OCI-M2 (cell line): ENCODE measurements around the gene COL8A1.
"Not testable (repeated sequence)": the region's sequence is repeated elsewhere in the genome, so short reads cannot be mapped to it uniquely, and the experiment has no call there.

ENCODE experiments used
- DNase-seq: peaks from one replicate; lab custom pipeline; 2025; ENCODE audit not compliant: unreplicated experiment; lab: John Stamatoyannopoulos, UW

COL8A1 gene

DNA sequence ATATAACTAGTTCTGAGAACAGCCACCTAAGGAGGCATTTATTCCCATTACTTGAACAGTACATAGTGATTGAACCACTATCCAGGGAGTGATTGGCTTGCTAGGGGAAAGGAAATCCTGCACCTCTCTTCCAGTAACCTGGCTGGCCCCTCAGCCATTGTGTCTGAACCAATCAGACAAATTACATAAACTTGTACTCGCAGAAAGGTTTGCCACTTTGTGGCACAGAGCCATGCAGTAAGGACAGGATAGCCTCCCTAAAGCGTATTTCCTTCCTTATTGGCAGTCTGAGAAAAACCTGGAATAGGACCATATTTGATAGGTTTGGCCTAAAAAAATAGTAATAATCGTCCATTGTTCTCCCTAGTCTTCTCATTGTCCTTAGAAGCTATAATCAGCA lies 198.3 kb downstream of the COL8A1 start:
- no peak for DNase-seq

DNA sequence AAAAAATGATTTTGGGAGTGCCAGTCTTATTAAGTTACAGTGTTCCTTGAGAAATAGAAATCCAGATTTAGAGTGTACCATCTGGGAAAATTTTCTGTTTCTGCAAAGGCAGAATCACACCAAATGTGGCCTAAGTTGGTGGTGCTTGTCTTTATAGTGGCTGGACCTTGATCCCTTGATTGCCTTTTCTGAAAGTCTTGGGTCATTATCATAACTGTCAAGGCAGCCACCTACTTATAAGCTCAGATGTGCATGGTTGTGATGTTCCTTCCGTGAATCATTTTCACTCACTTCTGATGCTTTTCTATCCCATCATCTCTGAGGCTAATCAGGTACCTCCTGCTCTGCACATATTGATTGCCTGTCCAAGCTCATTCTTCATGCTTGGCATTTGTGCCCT lies 199.3 kb downstream of the COL8A1 start:
- no peak for DNase-seq

DNA sequence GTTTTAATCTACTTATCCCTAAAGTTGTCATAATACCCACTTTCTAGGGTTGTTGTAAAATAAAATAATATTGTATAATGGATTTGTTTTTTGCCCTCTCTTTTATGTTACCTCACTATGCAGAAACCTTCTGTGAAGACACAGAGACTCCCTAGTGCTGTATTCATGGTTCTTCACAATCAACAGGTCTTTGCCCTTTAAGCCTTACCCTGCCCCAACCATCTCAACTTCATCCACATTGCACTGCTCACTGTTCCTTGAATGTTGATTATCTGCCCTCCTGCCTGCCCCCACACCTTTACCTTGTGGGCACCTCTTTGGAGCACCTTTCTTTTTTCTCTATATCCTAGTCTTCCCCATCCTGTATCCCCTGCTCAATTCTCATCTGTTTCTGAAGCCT lies 200.4 kb downstream of the COL8A1 start:
- DNase-seq, result no peak

DNA sequence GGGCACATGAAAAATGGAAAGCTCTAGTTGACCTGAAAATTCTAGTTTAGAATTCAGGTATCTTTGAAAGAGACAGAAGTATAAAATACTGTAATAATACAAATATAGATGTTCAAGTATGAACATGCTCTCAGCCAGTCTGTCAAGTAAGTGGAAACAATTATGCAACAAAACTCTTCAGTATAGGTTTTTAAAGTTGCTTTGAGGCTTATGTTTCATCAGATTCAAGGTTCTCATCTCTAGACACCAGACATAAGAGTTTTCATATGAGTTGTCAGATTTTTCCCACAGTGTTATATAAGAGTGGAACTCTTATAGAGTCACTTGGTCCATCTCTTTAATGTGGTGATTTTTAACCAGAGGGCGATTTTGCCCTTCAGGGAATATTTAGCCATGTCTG lies 201.2 kb downstream of the COL8A1 start:
- no peak for DNase-seq

DNA sequence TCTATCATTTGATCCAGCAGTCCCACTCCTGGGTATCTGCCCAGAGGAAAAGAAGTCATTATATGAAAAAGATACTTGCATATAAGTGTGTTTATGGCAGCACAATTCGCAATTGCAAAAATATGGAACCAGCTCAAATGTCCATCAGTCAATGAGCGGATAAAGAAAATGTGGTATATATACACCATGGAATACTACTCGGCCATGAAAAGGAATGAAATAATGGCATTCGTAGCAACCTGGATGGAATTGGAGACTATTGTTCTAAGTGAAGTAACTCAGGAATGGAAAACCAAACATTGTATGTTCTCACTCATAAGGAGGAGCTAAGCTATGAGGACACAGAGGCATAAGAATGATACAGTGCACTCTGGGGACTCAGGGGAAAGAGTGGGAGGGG lies 203.6 kb downstream of the COL8A1 start:
- not testable (repeated sequence) for DNase-seq

DNA sequence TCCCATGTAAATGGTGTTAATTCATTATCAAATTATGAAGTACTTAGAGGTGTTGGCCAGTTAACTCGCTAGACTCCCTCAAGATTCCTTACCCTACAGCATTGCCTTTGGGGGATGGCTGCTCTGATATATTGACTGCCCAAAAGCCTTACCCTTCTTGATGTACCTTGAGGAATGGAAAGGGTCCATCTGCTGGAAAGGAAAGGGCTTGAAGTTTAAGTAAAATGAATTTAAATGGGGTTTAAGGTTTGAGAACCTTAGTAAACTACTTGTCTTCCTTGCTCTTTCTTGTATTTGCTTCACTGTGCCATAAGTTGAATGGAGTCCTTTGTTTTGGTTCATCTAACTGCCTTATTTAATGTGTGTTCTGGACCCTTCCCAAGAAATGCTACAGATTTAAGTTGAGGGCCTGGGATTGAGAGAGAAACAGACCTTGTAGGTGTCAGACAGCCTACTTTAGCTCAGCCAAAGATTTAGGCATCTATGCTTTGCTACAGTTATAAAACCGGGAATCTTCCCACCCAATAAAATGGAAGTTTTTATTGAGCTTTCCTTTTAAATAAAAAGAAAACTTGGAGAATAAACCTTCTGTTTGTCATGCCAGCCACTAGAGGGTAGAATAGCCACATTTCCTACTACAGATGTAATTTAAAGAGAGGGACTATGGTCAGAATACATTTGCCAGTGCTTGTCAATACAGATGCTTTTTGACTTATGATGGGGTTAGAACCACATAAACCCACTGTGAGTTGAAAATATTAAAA lies 204.6 kb downstream of the COL8A1 start:
- DNase-seq, result no peak

DNA sequence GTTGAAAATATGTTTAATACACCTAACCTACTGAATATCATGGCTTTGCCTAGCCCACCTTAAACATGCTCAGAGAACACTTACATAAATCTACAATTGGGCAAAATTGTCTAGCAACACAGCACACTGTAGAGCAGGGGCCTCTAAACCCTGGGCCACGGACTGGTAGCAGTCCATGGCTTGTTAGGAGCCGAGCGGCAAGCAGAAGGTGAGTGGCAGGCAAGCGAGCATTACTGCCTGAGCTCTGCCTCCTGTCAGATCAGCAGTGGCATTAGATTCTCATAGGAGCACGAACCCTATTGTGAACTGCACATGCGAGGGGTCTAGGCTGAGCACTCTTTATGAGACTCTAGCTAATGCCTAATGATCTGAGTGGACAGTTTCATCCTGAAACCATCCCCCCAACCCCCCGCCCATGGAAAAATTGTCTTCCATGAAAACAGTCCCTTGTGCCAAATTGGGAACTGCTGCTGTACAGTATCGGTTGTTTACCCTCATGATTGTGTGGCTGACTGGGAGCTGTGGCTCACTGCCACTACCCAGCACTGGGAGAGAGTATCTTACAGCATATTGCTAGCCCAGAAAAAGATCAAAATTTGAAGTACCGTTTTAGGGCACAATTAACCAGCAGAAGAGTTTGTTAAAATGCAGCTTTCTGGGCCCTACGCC lies 205.3 kb downstream of the COL8A1 start:
- no peak for DNase-seq

DNA sequence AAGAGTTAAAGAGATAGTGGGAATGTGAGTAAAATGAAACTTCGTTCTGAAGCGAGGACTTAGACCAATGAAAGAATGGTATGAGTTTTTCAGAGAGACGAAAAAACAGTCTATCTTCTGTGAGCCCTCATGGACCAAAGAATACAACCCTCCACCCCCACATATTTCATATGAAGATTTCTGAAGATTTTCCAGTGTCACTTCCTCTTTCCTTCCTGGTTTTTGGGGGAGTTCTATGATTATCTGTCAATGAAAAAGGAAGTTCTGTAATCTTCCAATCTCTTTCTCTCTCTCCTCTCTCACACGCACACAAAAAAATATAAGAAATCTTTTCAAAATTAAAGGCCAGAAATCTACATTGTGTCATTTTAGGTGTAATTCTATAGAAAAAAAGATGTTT lies 206.9 kb downstream of the COL8A1 start:
- DNase-seq, result no peak

DNA sequence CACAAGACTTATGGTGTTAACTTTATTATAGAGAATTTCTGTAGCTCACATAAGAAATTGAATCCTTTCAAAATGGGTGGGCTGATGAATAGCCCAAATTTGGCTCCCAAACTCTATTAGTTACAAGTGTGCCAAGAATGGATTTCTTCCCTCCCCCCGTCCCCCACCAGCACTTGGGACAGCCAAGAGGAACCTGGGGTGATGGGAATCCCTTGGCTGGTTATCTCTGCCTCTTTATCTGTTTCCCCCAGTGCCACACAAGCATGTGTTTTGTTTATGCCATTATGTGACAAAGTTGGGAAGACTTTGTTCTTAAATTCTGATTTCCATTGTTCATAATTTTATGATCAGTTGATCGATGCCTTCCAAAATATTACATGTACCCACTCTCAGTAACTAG lies 207.6 kb downstream of the COL8A1 start:
- no peak for DNase-seq

DNA sequence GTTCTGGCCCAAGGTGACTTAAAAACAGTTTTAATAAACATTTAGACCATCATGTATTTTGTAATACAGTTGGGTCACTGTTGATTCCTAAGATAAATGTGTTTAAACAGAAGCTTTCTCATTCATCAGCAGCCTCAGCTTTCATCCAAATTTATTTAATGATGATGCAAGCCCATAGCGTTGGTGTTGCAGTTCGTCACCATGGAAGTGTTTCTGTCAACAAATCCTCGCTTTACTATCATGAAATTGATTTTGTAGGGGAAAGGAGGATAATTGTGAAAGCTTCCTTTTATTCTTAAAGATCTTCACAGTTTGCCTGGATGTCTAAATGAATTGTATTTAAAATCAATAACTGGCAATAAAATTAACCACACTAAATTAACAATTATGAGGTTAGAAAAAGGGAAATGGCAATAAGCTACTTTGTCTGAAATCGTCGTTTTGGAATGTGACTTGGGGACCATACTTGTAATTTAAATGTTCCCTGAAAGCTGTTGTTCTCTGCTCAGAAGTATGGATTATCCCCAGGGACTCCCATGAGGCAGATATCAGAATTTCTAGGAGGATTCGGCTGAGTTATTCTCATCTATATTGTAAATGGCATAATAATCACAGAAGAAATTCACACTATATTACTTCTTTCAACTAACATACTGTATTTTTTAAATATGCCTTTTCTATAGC lies 208.2 kb downstream of the COL8A1 start:
- DNase-seq, result no peak

DNA sequence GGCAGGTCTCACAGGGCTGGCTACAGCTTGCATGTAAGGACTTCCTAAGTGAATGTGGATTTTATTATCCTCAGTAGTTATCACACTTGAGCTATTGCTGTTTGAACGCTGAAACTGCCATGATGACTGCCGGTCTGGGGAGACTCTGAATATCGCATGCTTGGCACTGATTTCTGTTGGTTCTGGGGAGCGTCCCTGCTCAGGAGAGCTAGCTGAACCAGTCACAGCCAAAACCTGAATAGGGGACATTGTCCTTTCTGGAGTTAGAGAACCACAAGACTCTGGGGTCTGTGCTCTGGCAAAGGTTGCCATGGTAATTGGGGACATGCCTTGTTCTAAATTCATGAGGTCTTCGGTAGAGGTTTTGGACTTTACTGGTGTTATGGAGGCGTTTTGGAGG lies 210.0 kb downstream of the COL8A1 start:
- DNase-seq, result no peak
